Measurements from ENCODE around the gene LZTS2.

GRCh38 chr10:101006593-101007098, 7.0 kb downstream of the LZTS2 start:
- TF ChIP-seq TARDBP (IDR thresholded peaks at IDR 0.05) (no peak), BHLHE40 (IDR thresholded peaks at IDR 0.05; ENCODE audit: borderline replicate concordance) (no peak), SP1 (IDR thresholded peaks at IDR 0.05) (no peak), FOXM1 (IDR thresholded peaks at IDR 0.05; ENCODE audit: borderline replicate concordance) (no peak)

Data from HEK293T (cell line).